ENCODE measurements around the gene PEA15. TPM values are rescaled to one million over a fixed set of nuclear protein-coding genes. Genes with fewer than 3 reads are reported as not detected.

PEA15 gene
- total and polyA plus RNA-seq, 10 of the 15 experiments (the other 5 are each of a cell fraction or from before 2014, with no cell fraction given) = 15.1 to 269 (median 65.6) TPM

- 57% methylated on average over 3 of the region's 3 CpGs for WGBS (ENCODE audit: insufficient coverage, insufficient replicate concordance, low lambda C conversion rate, missing lambda C conversion rate)
- POLR2A ChIA-PET = interaction anchor here (0.6 kb wide), 1 partner anchor 11 kb away, joined by 3 read pairs; no protein-coding TSS in a partner anchor
Observed at GRCh38 chr1:160256396-160257046, 51.3 kb downstream of the PEA15 start.

GRCh38 chr1:160257411-160258015 lies 52.3 kb downstream of the PEA15 start:
- no peaks in the 10 kb centered on the region for H4K20me1 ChIP-seq (ENCODE audit: control insufficient read depth, insufficient read depth)
- DNase-seq (ENCODE audit: low read depth, low spot score) (no peak), FAIRE-seq (no peak), ATAC-seq (no peak)
- intact Hi-C loops (cut with micrococcal nuclease; ENCODE audit: unreplicated experiment) = no loop called here
- peaks cover 41% of the 10 kb centered on the region for H3K79me2 ChIP-seq (ENCODE audit: control insufficient read depth, insufficient read depth, low read length)
- no peak overlapping the region for H3K4me3 ChIP-seq
- whole genome bisulfite sequencing (ENCODE audit: insufficient coverage, insufficient replicate concordance, low lambda C conversion rate, missing lambda C conversion rate) = 100% methylated on average over 6 of the region's 6 CpGs
- ChIA-PET SMC1A (ENCODE audit: uncharacterized antibody, unreplicated experiment) (interaction anchor here (1.3 to 9.5 kb wide), 8 partner anchors 14 to 172 kb away, joined by 3 to 98 read pairs (median 6); partner anchors contain the start of gene PEX19), CTCF (interaction anchor here (0.7 to 10.6 kb wide), 14 partner anchors 12 to 157 kb away, joined by 3 to 273 read pairs (median 4); partner anchors contain the start of gene CASQ1), POLR2A (interaction anchor here (0.7 to 1.4 kb wide), 3 partner anchors 27 to 54 kb away, joined by 3 read pairs; partner anchors contain the start of gene PEX19), RAD21 (ENCODE audit: unreplicated experiment) (interaction anchor here (0.5 to 5.0 kb wide), 6 partner anchors 15 to 157 kb away, joined by 3 to 30 read pairs (median 3); no protein-coding TSS in a partner anchor)
- no peaks in the 10 kb centered on the region for H3K27me3 ChIP-seq (replicated peaks in 1 of 2; ENCODE audit: control insufficient read depth in 2 of 2, insufficient read depth in 2 of 2, low read length in 1 of 2)
- peak overlapping the region; percentile 27; the same call in 1 of the 2 replicates for H3K4me2 ChIP-seq (ENCODE audit: control insufficient read depth, insufficient read depth)
- BruUV-seq (replicated peaks) = no TSS peak
- H3K4me1 ChIP-seq (ENCODE audit: control insufficient read depth, insufficient read depth, low read length) = no peaks in the 10 kb centered on the region
- no peak overlapping the region for H3K27ac ChIP-seq (ENCODE audit: control insufficient read depth, insufficient read depth)
- no peaks in the 10 kb centered on the region for H3K9me3 ChIP-seq (replicated peaks; ENCODE audit: control insufficient read depth, insufficient read depth, low read length)
- in situ Hi-C loops (cut with MboI) = no loop called here
- H2AFZ ChIP-seq (ENCODE audit: control insufficient read depth, low read depth, low read length) = no peak overlapping the region
- no peak overlapping the region for H3K9ac ChIP-seq (ENCODE audit: control insufficient read depth, insufficient read depth, low read length)
- H3K36me3 ChIP-seq (ENCODE audit: control insufficient read depth in 2 of 2, insufficient read depth in 2 of 2, low read length in 1 of 2) = no peaks in the 10 kb centered on the region
- TF ChIP-seq BCLAF1 (IDR thresholded peaks at IDR 0.05) (no peak), ZBTB4 (CRISPR knock-in tag; IDR thresholded peaks at IDR 0.05) (no peak), RB1 (IDR thresholded peaks at IDR 0.05; ENCODE audit: borderline replicate concordance) (no peak), STAT3 (IDR thresholded peaks at IDR 0.05; ENCODE audit: low read depth, low read length) (no peak)

More at GRCh38 chr1:160256396-160257046, 51.3 kb downstream of the PEA15 start:
- Histone ChIP-seq H3K9ac (ENCODE audit: control insufficient read depth, insufficient read depth, low read length) (no peak overlapping the region), H3K27me3 (replicated peaks in 1 of 2; ENCODE audit: control insufficient read depth in 2 of 2, insufficient read depth in 2 of 2, low read length in 1 of 2) (no peaks in the 10 kb centered on the region), H3K27ac (ENCODE audit: control insufficient read depth, insufficient read depth) (no peak overlapping the region), H3K4me1 (ENCODE audit: control insufficient read depth, insufficient read depth, low read length) (no peaks in the 10 kb centered on the region), H3K4me3 (no peak overlapping the region), H3K36me3 (ENCODE audit: control insufficient read depth in 2 of 2, insufficient read depth in 2 of 2, low read length in 1 of 2) (no peaks in the 10 kb centered on the region), H3K9me3 (replicated peaks; ENCODE audit: control insufficient read depth, insufficient read depth, low read length) (no peaks in the 10 kb centered on the region), H4K20me1 (ENCODE audit: control insufficient read depth, insufficient read depth) (no peaks in the 10 kb centered on the region), H2AFZ (ENCODE audit: control insufficient read depth, low read depth, low read length) (no peak overlapping the region), H3K79me2 (ENCODE audit: control insufficient read depth, insufficient read depth, low read length) (peaks cover 33% of the 10 kb centered on the region), H3K4me2 (ENCODE audit: control insufficient read depth, insufficient read depth) (no peak overlapping the region)
- DNase-seq (ENCODE audit: low read depth, low spot score) (no peak), FAIRE-seq (no peak), ATAC-seq (no peak)
- ChIA-PET SMC1A (ENCODE audit: uncharacterized antibody, unreplicated experiment) (interaction anchor here (0.9 to 9.5 kb wide), 9 partner anchors 13 to 171 kb away, joined by 3 to 98 read pairs (median 5); partner anchors contain the start of gene PEX19), CTCF (interaction anchor here (0.6 to 10.6 kb wide), 11 partner anchors 13 to 156 kb away, joined by 3 to 273 read pairs (median 3); partner anchors contain the start of gene CASQ1), RAD21 (ENCODE audit: unreplicated experiment) (interaction anchor here (0.6 to 5.0 kb wide), 5 partner anchors 35 to 160 kb away, joined by 3 to 30 read pairs (median 3); no protein-coding TSS in a partner anchor)
- intact Hi-C loops (cut with micrococcal nuclease; ENCODE audit: unreplicated experiment) (no loop called here), in situ Hi-C loops (cut with MboI) (no loop called here)
- BruUV-seq (replicated peaks) = no TSS peak
- TF ChIP-seq NFIC (IDR thresholded peaks at IDR 0.05; ENCODE audit: low read depth, low read length) (no peak), MEF2A (IDR thresholded peaks at IDR 0.05; ENCODE audit: insufficient read depth, low read depth, low read length) (no peak), POU2F2 (IDR thresholded peaks at IDR 0.05; ENCODE audit: borderline replicate concordance, low read depth, low read length) (no peak), SMAD5 (IDR thresholded peaks at IDR 0.05; ENCODE audit: low read depth) (no peak), MEF2B (IDR thresholded peaks at IDR 0.05; ENCODE audit: partially characterized antibody, poor library complexity, severe bottlenecking) (no peak), FOXM1 (IDR thresholded peaks at IDR 0.05; ENCODE audit: low read depth, low read length) (no peak)

Data from GM12878 (cell line).